ENCODE measurements around the gene ST3GAL6.

The ST3GAL6 gene

GRCh38 chr3:98769448-98769847 lies 6.3 kb downstream of the ST3GAL6 start:
- Histone ChIP-seq H3K4me1 (ENCODE audit: control insufficient read depth, insufficient read depth, low read depth, low read length) (no peaks in the 10 kb centered on the region), H3K36me3 (ENCODE audit: control insufficient read depth in 1 of 2, insufficient read depth in 2 of 2, low read depth in 1 of 2, low read length in 2 of 2) (no peaks in the 10 kb centered on the region), H2BK15ac (ENCODE audit: low read depth, poor library complexity, severe bottlenecking) (no peak overlapping the region), H3K27me3 (ENCODE audit: control insufficient read depth in 1 of 2, insufficient read depth in 1 of 2, low read length in 2 of 2) (no peaks in the 10 kb centered on the region), H3K9me3 (ENCODE audit: control insufficient read depth, low read length) (no peaks in the 10 kb centered on the region), H3K79me1 (replicated peaks; ENCODE audit: low read length, poor library complexity, severe bottlenecking) (no peaks in the 10 kb centered on the region), H2BK5ac (ENCODE audit: low read depth, low read length, poor library complexity, severe bottlenecking) (no peak overlapping the region), H3K4me3 (ENCODE audit: insufficient read depth in 1 of 2, low read depth in 1 of 2, low read length in 2 of 2) (no peak overlapping the region), H4K8ac (ENCODE audit: low read length) (no peak overlapping the region), H2AK5ac (ENCODE audit: low read length, severe bottlenecking) (no peak overlapping the region), H2BK120ac (ENCODE audit: low read depth, low read length) (no peak overlapping the region), H4K91ac (ENCODE audit: low read length) (no peak overlapping the region), H2BK12ac (ENCODE audit: low read length in 2 of 2) (no peak overlapping the region), H3K23ac (ENCODE audit: low read length in 2 of 2) (no peak overlapping the region), H3K18ac (ENCODE audit: low read depth in 1 of 2, low read length in 2 of 2) (no peak overlapping the region), H2AFZ (ENCODE audit: low read depth, low read length) (no peak overlapping the region), H3K27ac (ENCODE audit: low read length, poor library complexity, severe bottlenecking) (no peak overlapping the region), H3K4me2 (ENCODE audit: low read length, poor library complexity, severe bottlenecking) (no peak overlapping the region), H3K14ac (ENCODE audit: low read length in 2 of 2) (no peak overlapping the region), H3K9ac (ENCODE audit: low read length) (no peak overlapping the region), H3K4ac (ENCODE audit: low read depth in 1 of 2, low read length in 2 of 2) (no peak overlapping the region)
- DNase-seq, result no peak

GRCh38 chr3:98770261-98771039 lies 7.3 kb downstream of the ST3GAL6 start:
- Histone ChIP-seq H3K27me3 (ENCODE audit: control insufficient read depth in 1 of 2, insufficient read depth in 1 of 2, low read length in 2 of 2) (no peaks in the 10 kb centered on the region), H2AK5ac (ENCODE audit: low read length, severe bottlenecking) (no peak overlapping the region), H3K4me2 (ENCODE audit: low read length, poor library complexity, severe bottlenecking) (no peak overlapping the region), H3K27ac (ENCODE audit: low read length, poor library complexity, severe bottlenecking) (no peak overlapping the region), H3K18ac (ENCODE audit: low read depth in 1 of 2, low read length in 2 of 2) (no peak overlapping the region), H2BK5ac (ENCODE audit: low read depth, low read length, poor library complexity, severe bottlenecking) (no peak overlapping the region), H4K91ac (ENCODE audit: low read length) (no peak overlapping the region), H3K9ac (ENCODE audit: low read length) (no peak overlapping the region), H2BK15ac (ENCODE audit: low read depth, poor library complexity, severe bottlenecking) (no peak overlapping the region), H4K8ac (ENCODE audit: low read length) (no peak overlapping the region), H2AFZ (ENCODE audit: low read depth, low read length) (no peak overlapping the region), H3K14ac (ENCODE audit: low read length in 2 of 2) (no peak overlapping the region), H3K36me3 (ENCODE audit: control insufficient read depth in 1 of 2, insufficient read depth in 2 of 2, low read depth in 1 of 2, low read length in 2 of 2) (no peaks in the 10 kb centered on the region), H3K4me1 (ENCODE audit: control insufficient read depth, insufficient read depth, low read depth, low read length) (no peaks in the 10 kb centered on the region), H3K4ac (ENCODE audit: low read depth in 1 of 2, low read length in 2 of 2) (no peak overlapping the region), H3K23ac (ENCODE audit: low read length in 2 of 2) (no peak overlapping the region), H3K4me3 (ENCODE audit: insufficient read depth in 1 of 2, low read depth in 1 of 2, low read length in 2 of 2) (no peak overlapping the region), H3K79me1 (replicated peaks; ENCODE audit: low read length, poor library complexity, severe bottlenecking) (no peaks in the 10 kb centered on the region), H3K9me3 (ENCODE audit: control insufficient read depth, low read length) (no peaks in the 10 kb centered on the region), H2BK120ac (ENCODE audit: low read depth, low read length) (no peak overlapping the region), H2BK12ac (ENCODE audit: low read length in 2 of 2) (no peak overlapping the region)
- 93% methylated on average over 7 of the region's 8 CpGs for WGBS
- no peak for DNase-seq

- H3K4me3 ChIP-seq (ENCODE audit: insufficient read depth in 1 of 2, low read depth in 1 of 2, low read length in 2 of 2), result no peak overlapping the region
- H2AFZ ChIP-seq (ENCODE audit: low read depth, low read length), result no peak overlapping the region
- no peaks in the 10 kb centered on the region for H3K9me3 ChIP-seq (ENCODE audit: control insufficient read depth, low read length)
- H3K23ac ChIP-seq (ENCODE audit: low read length in 2 of 2), result no peak overlapping the region
- H2BK120ac ChIP-seq (ENCODE audit: low read depth, low read length), result no peak overlapping the region
- H3K27me3 ChIP-seq (ENCODE audit: control insufficient read depth in 1 of 2, insufficient read depth in 1 of 2, low read length in 2 of 2), result no peaks in the 10 kb centered on the region
- H3K18ac ChIP-seq (ENCODE audit: low read depth in 1 of 2, low read length in 2 of 2), result no peak overlapping the region
- H4K91ac ChIP-seq (ENCODE audit: low read length), result no peak overlapping the region
- no peak overlapping the region for H2AK5ac ChIP-seq (ENCODE audit: low read length, severe bottlenecking)
- no peak for DNase-seq
- H3K36me3 ChIP-seq (ENCODE audit: control insufficient read depth in 1 of 2, insufficient read depth in 2 of 2, low read depth in 1 of 2, low read length in 2 of 2), result no peaks in the 10 kb centered on the region
- no peaks in the 10 kb centered on the region for H3K79me1 ChIP-seq (replicated peaks; ENCODE audit: low read length, poor library complexity, severe bottlenecking)
- no peak overlapping the region for H4K8ac ChIP-seq (ENCODE audit: low read length)
- WGBS, result 100% methylated on average over 2 of the region's 2 CpGs
- no peak overlapping the region for H2BK15ac ChIP-seq (ENCODE audit: low read depth, poor library complexity, severe bottlenecking)
- no peak overlapping the region for H3K9ac ChIP-seq (ENCODE audit: low read length)
- no peak overlapping the region for H3K14ac ChIP-seq (ENCODE audit: low read length in 2 of 2)
- peaks cover 2% of the 10 kb centered on the region for H3K4me1 ChIP-seq (ENCODE audit: control insufficient read depth, insufficient read depth, low read depth, low read length)
- H3K4me2 ChIP-seq (ENCODE audit: low read length, poor library complexity, severe bottlenecking), result no peak overlapping the region
- H2BK5ac ChIP-seq (ENCODE audit: low read depth, low read length, poor library complexity, severe bottlenecking), result no peak overlapping the region
- H3K27ac ChIP-seq (ENCODE audit: low read length, poor library complexity, severe bottlenecking), result no peak overlapping the region
- H3K4ac ChIP-seq (ENCODE audit: low read depth in 1 of 2, low read length in 2 of 2), result no peak overlapping the region
- no peak overlapping the region for H2BK12ac ChIP-seq (ENCODE audit: low read length in 2 of 2)
Observed at GRCh38 chr3:98772022-98772421, 8.9 kb downstream of the ST3GAL6 start.

GRCh38 chr3:98775459-98776139 lies 12.5 kb downstream of the ST3GAL6 start:
- Histone ChIP-seq H3K14ac (ENCODE audit: low read length in 2 of 2) (no peak overlapping the region), H3K27me3 (ENCODE audit: control insufficient read depth in 1 of 2, insufficient read depth in 1 of 2, low read length in 2 of 2) (no peaks in the 10 kb centered on the region), H4K8ac (ENCODE audit: low read length) (no peak overlapping the region), H3K4me3 (ENCODE audit: insufficient read depth in 1 of 2, low read depth in 1 of 2, low read length in 2 of 2) (no peak overlapping the region), H3K36me3 (ENCODE audit: control insufficient read depth in 1 of 2, insufficient read depth in 2 of 2, low read depth in 1 of 2, low read length in 2 of 2) (no peaks in the 10 kb centered on the region), H2AK5ac (ENCODE audit: low read length, severe bottlenecking) (no peak overlapping the region), H3K79me1 (replicated peaks; ENCODE audit: low read length, poor library complexity, severe bottlenecking) (no peaks in the 10 kb centered on the region), H3K4ac (ENCODE audit: low read depth in 1 of 2, low read length in 2 of 2) (no peak overlapping the region), H2AFZ (ENCODE audit: low read depth, low read length) (no peak overlapping the region), H3K9ac (ENCODE audit: low read length) (no peak overlapping the region), H2BK5ac (ENCODE audit: low read depth, low read length, poor library complexity, severe bottlenecking) (no peak overlapping the region), H4K91ac (ENCODE audit: low read length) (peak overlapping the region; percentile 22), H3K4me1 (ENCODE audit: control insufficient read depth, insufficient read depth, low read depth, low read length) (peaks cover 3% of the 10 kb centered on the region), H3K9me3 (ENCODE audit: control insufficient read depth, low read length) (no peaks in the 10 kb centered on the region), H2BK15ac (ENCODE audit: low read depth, poor library complexity, severe bottlenecking) (no peak overlapping the region), H3K4me2 (ENCODE audit: low read length, poor library complexity, severe bottlenecking) (no peak overlapping the region), H3K23ac (ENCODE audit: low read length in 2 of 2) (no peak overlapping the region), H3K27ac (ENCODE audit: low read length, poor library complexity, severe bottlenecking) (no peak overlapping the region), H2BK120ac (ENCODE audit: low read depth, low read length) (no peak overlapping the region), H2BK12ac (ENCODE audit: low read length in 2 of 2) (no peak overlapping the region), H3K18ac (ENCODE audit: low read depth in 1 of 2, low read length in 2 of 2) (no peak overlapping the region)
- 100% methylated on average over 1 of the region's 3 CpGs for WGBS
- DNase-seq, result no peak

Data from mesenchymal stem cell (in vitro differentiated cells and primary cell).